Stomach (tissue), 9 donors: ENCODE measurements around the gene TCF3. TPM values are rescaled to one million over a fixed set of nuclear protein-coding genes. Genes with fewer than 3 reads are reported as not detected.

Experiments used
- DNase-seq, 2 donors: peaks; one replicate each; pipeline versions ENCODE4 v3.0.0 to v3.0.0-alpha.2; 2013 to 2019
- H3K27ac ChIP-seq, 5 donors: fragments of 200-600 bp in 4 of 5; sonication (generic) in 4 of 5; one replicate each; pipeline ENCODE4 v1.5.1; 2013 to 2019; ENCODE audit warnings: mild to moderate bottlenecking in 1 of 5, moderate library complexity in 1 of 5
- H3K27me3 ChIP-seq, 3 donors: fragments of 200-600 bp; sonication (generic); one replicate each; pipeline ENCODE4 v1.5.1; 2017 to 2019; ENCODE audit warnings: mixed run types in 1 of 3
- H3K36me3 ChIP-seq, 4 donors: fragments of 200-600 bp; sonication (generic); 1 replicate in 3 of 4; 2 replicates in 1 of 4; pipeline ENCODE4 v1.5.1; 2016 to 2019
- H3K4me1 ChIP-seq, 4 donors: fragments of 200-600 bp; sonication (generic); one replicate each; pipeline ENCODE4 v1.5.1; 2016 to 2019
- H3K4me3 ChIP-seq, 4 donors: fragments of 200-600 bp; sonication (generic) in 3 of 4; one replicate each; pipeline ENCODE4 v1.5.1; 2016 to 2019; ENCODE audit warnings: mild to moderate bottlenecking in 1 of 4
- H3K9me3 ChIP-seq, 4 donors: fragments of 200-600 bp; sonication (generic); one replicate each; pipeline ENCODE4 v1.5.1; 2016 to 2019
- CTCF ChIP-seq, 7 experiments: fragments of 450-650 bp in 4 of 7; fragments of 200-600 bp in 3 of 7; sonication (generic) in 3 of 7; IDR thresholded peaks; one replicate each; pipeline ENCODE4 v1.5.1; 2016 to 2019; ENCODE audit warnings: antibody characterized with exemption in 7 of 7, control low read depth in 2 of 7, mild to moderate bottlenecking in 1 of 7
- EP300 ChIP-seq: sonication (generic); formaldehyde crosslinking; IDR thresholded peaks from one replicate; pipeline ENCODE4 v1.6.1; 2017; ENCODE audit warnings: antibody characterized with exemption
- POLR2A ChIP-seq, 4 donors: fragments of 450-650 bp; IDR thresholded peaks; one replicate each; pipeline ENCODE4 v1.6.1; 2016; ENCODE audit warnings: antibody characterized with exemption in 4 of 4, control low read depth in 2 of 4, mild to moderate bottlenecking in 1 of 4, moderate library complexity in 1 of 4
- POLR2AphosphoS5 ChIP-seq, 3 donors: sonication (generic); formaldehyde crosslinking; IDR thresholded peaks; one replicate each; pipeline ENCODE4 v1.6.1; 2016; ENCODE audit warnings: antibody characterized with exemption in 3 of 3
- WGBS, 5 donors: extraction: QIAGEN DNeasy Blood & Tissue Kit in 3 of 5; methylation state at CpG; one replicate each; pipeline versions ENCODE4 v1.1.5 to v1.1.7; 2013 to 2018; 5-methylcytosine and 5-hydroxymethylcytosine counted together
- intact Hi-C: fragments of 100-400 bp; cut with DNase I; formaldehyde crosslinking; loops from one replicate; pipeline ENCODE4 v1.15.1; 2023; ENCODE audit warnings: low total_unique reads
- polyA plus RNA-seq, 3 donors: library from polyadenylated mRNA; stranded (reverse); fragments of 200-250 nt; gene quantifications; one replicate each; pipeline ENCODE4 v1.2.3, GENCODE V29; 2013
- total RNA-seq, 5 donors: library from RNA; depleted of rRNA; stranded (reverse); fragments of >200 nt; gene quantifications; one replicate each; pipeline versions ENCODE4 v1.1.0 to v1.2.3, GENCODE V29; 2014 to 2016
- donor health status: healthy with polysubstance abuse.
- donor health status: Bipolar disorder and iron deficiency.
- donor health status: healthy.

Gene TCF3
- total and polyA plus RNA-seq, 8 donors, result 12.8 to 90.2 (median 34.1) TPM

- H3K36me3 ChIP-seq, result no peaks in the 10 kb centered on the region
- H3K27me3 ChIP-seq, result peaks cover 0 to 26% (median 2%) of the 10 kb centered on the region in 3 donors
- no peaks in the 10 kb centered on the region for H3K9me3 ChIP-seq
- no peak overlapping the region for H3K4me3 ChIP-seq
- peak overlapping the region in 2 of 5 donors; percentile 8 to 12 for H3K27ac ChIP-seq
- peak in 1 of 2 donors; percentile 69 for DNase-seq
- no peak for TF ChIP-seq POLR2AphosphoS5 (IDR thresholded peaks at IDR 0.05)
- no peak for TF ChIP-seq CTCF (IDR thresholded peaks at IDR 0.05)
- no peak for TF ChIP-seq POLR2A (IDR thresholded peaks at IDR 0.05)
- TF ChIP-seq EP300, result no peak
- intact Hi-C loops, result no loop called here
- WGBS, 5 donors, result 29 to 45% (median 32%) methylated on average over 23 to 33 of the region's 33 CpGs
- peaks cover 16 to 44% (median 22%) of the 10 kb centered on the region in 4 donors for H3K4me1 ChIP-seq
Observed at GRCh38 chr19:1658150-1659083, 6.0 kb upstream of the TCF3 start.

DNA sequence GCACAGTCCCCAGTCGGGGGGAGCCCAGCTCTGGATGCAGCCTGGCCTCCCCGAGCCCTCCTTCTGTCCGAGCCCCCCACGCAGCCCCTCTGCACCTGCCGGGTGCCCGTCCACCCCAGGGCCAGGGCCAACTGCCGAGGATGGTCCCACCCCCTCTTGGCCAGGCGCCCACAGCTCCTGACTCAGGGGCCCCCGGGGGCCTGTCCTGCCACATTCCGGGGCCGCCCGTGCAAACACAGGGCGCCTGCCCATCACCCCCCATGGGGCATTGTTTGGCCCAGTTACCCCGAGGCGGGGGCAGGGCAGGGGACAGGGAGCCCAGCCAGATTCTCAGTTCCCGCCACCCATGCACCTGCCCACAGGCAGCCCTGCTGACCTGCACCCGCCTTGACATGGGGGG is 5.3 kb upstream of the TCF3 start:
- WGBS, 5 donors, result 31 to 54% (median 44%) methylated on average over 5 to 17 of the region's 17 CpGs

DNA sequence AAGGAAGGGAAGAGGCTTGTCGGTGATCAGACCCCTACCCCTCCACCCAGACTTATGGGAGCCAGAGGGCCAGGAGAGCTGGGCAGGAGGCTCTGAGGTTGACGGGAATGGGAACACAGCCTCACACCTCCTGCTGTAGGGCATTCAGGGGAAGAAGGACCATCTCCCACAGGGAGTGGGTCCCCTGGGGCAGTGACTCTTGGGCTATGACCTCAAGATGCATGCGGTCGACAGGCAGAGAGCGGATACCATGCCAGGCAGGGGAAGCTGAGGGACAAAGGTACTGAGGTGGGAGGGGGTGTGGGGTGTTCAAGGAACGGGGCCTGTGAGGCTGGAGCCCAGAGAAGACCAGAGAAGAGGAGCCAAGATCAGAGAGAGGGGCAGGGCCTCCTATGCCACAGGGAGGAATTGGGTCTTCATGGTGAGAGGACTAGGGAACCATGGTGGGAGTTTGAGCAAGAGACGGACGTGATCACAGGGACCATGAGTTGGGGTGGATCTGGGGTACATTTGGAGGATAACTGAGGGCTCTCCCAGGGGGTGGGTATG is 4.6 kb upstream of the TCF3 start:
- Histone ChIP-seq H3K27ac (peak overlapping the region in 4 of 5 donors; percentile 0 to 6 (median 4)), H3K4me1 (peaks cover 20 to 48% (median 24%) of the 10 kb centered on the region in 4 donors), H3K36me3 (no peaks in the 10 kb centered on the region), H3K4me3 (no peak overlapping the region), H3K27me3 (peaks cover 0 to 22% (median 2%) of the 10 kb centered on the region in 3 donors), H3K9me3 (no peaks in the 10 kb centered on the region)
- DNase-seq, result no peak
- WGBS, 5 donors, result 86 to 90% (median 88%) methylated on average over 7 to 8 of the region's 8 CpGs
- intact Hi-C loops, result no loop called here
- TF ChIP-seq EP300, result no peak
- TF ChIP-seq CTCF (IDR thresholded peaks at IDR 0.05), result no peak
- TF ChIP-seq POLR2A (IDR thresholded peaks at IDR 0.05), result no peak

More for the DNA sequence above, 5.3 kb upstream of the TCF3 start:
- Histone ChIP-seq H3K27ac (peak overlapping the region in 4 of 5 donors; percentile 0 to 12 (median 4)), H3K4me1 (peaks cover 20 to 48% (median 24%) of the 10 kb centered on the region in 4 donors), H3K36me3 (no peaks in the 10 kb centered on the region), H3K27me3 (peaks cover 0 to 26% (median 2%) of the 10 kb centered on the region in 3 donors), H3K4me3 (no peak overlapping the region), H3K9me3 (no peaks in the 10 kb centered on the region)
- intact Hi-C loops, result no loop called here
- DNase-seq, result peak; percentile 72 to 93
- TF ChIP-seq EP300 (no peak), POLR2AphosphoS5 (IDR thresholded peaks at IDR 0.05) (peak in 1 of 3 donors; percentile 32)

GRCh38 chr19:1655987-1656608 is 3.7 kb upstream of the TCF3 start:
- peaks cover 22 to 55% (median 29%) of the 10 kb centered on the region in 4 donors for H3K4me1 ChIP-seq
- H3K9me3 ChIP-seq, result no peaks in the 10 kb centered on the region
- H3K27me3 ChIP-seq, result peaks cover 0 to 27% (median 2%) of the 10 kb centered on the region in 3 donors
- no peaks in the 10 kb centered on the region for H3K36me3 ChIP-seq
- peak overlapping the region in 4 of 5 donors; percentile 33 to 65 (median 36) for H3K27ac ChIP-seq
- 47 to 67% (median 61%) methylated on average over 17 to 19 of the region's 19 CpGs for WGBS, 5 donors
- peak in 1 of 2 donors; percentile 74 for DNase-seq
- intact Hi-C loops, result no loop called here
- TF ChIP-seq POLR2AphosphoS5 (IDR thresholded peaks at IDR 0.05) (no peak), EP300 (no peak), CTCF (IDR thresholded peaks at IDR 0.05) (no peak), POLR2A (IDR thresholded peaks at IDR 0.05) (no peak)
- H3K4me3 ChIP-seq, result no peak overlapping the region
